ENCODE measurements around the gene NUDT7. TPM values are rescaled to one million over a fixed set of nuclear protein-coding genes. Genes with fewer than 3 reads are reported as not detected.

NUDT7 gene
- total RNA-seq, 4 donors from 2014 or later = 7.3 to 17.2 (median 11.1) TPM

DNA sequence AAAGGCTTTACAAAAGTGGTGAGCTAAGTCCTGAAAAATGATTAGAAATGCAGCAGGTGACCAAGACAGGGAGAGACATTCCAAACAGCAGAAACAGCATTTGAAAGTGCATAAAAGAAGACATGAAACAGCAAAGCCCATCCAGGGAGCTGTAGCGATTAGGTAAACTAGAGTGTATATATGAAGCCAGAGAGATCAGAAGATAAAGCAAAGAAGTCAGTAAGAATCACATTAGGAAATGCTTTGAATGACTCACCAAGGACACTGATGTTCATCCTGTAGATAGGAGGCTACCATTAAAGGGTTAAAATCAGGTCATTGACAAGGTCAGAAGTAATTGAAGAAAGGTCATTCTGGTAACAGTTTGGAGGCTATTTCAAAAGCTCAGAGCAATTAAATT, 38.5 kb downstream of the NUDT7 start:
- H3K36me3 ChIP-seq = no peaks in the 10 kb centered on the region
- no peaks in the 10 kb centered on the region for H3K9me3 ChIP-seq
- no peak for ATAC-seq
- TF ChIP-seq CTCF (IDR thresholded peaks at IDR 0.05) (no peak), POLR2AphosphoS5 (IDR thresholded peaks at IDR 0.05) (no peak), POLR2A (IDR thresholded peaks at IDR 0.05) (no peak), EP300 (IDR thresholded peaks at IDR 0.05) (no peak)
- no peak overlapping the region for H3K4me3 ChIP-seq
- WGBS, 2 donors (ENCODE audit: low coverage in 1 of 2) = 0 to 75% methylated on average over 1 of the region's 1 CpG
- no peak overlapping the region for H3K27ac ChIP-seq
- no peaks in the 10 kb centered on the region for H3K27me3 ChIP-seq
- peaks cover 0 to 9% (median 4%) of the 10 kb centered on the region in 3 donors for H3K4me1 ChIP-seq

- no peaks in the 10 kb centered on the region for H3K27me3 ChIP-seq
- no peaks in the 10 kb centered on the region for H3K9me3 ChIP-seq
- H3K36me3 ChIP-seq = no peaks in the 10 kb centered on the region
- H3K27ac ChIP-seq = no peak overlapping the region
- H3K4me3 ChIP-seq = no peak overlapping the region
- WGBS, 2 donors (ENCODE audit: low coverage in 1 of 2) = 75% methylated on average over 1 of the region's 1 CpG
- no peak for ATAC-seq
- TF ChIP-seq POLR2AphosphoS5 (IDR thresholded peaks at IDR 0.05) (no peak), EP300 (IDR thresholded peaks at IDR 0.05) (no peak), CTCF (IDR thresholded peaks at IDR 0.05) (no peak), POLR2A (IDR thresholded peaks at IDR 0.05) (no peak)
- peaks cover 0 to 9% (median 4%) of the 10 kb centered on the region in 3 donors for H3K4me1 ChIP-seq
These were observed 38.9 kb downstream of the NUDT7 start for GRCh38 chr16:77761204-77761603.

GRCh38 chr16:77762262-77762661, 39.9 kb downstream of the NUDT7 start:
- TF ChIP-seq CTCF (IDR thresholded peaks at IDR 0.05) = no peak
- TF ChIP-seq POLR2AphosphoS5 (IDR thresholded peaks at IDR 0.05) = no peak
- TF ChIP-seq POLR2A (IDR thresholded peaks at IDR 0.05) = no peak
- no peak for TF ChIP-seq EP300 (IDR thresholded peaks at IDR 0.05)
- no peaks in the 10 kb centered on the region for H3K9me3 ChIP-seq
- no peak overlapping the region for H3K4me3 ChIP-seq
- ATAC-seq = no peak
- 38 to 45% methylated on average over 2 of the region's 2 CpGs for WGBS, 2 donors (ENCODE audit: low coverage in 1 of 2)
- no peaks in the 10 kb centered on the region for H3K36me3 ChIP-seq
- peaks cover 0 to 9% (median 4%) of the 10 kb centered on the region in 3 donors for H3K4me1 ChIP-seq
- no peak overlapping the region for H3K27ac ChIP-seq
- H3K27me3 ChIP-seq = no peaks in the 10 kb centered on the region

DNA sequence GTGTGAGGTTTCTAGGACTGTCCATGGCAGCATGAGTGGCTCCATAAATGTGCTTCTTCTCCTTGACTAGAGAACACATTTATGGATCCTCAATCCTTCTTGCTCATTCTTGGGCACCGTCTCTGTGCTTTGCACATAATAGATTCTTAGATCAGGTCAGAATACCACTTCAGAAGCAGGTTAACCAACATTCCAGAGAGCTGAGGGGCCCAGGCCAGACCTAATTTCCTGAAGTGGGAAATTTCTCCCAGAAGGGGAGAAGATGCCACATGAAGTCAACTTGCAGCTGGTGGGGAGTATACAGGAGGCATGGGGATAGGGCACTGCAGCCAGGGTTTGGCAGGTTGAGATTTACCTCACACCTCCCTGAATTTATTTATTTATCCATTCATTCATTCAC, 41.7 kb downstream of the NUDT7 start:
- no peak for ATAC-seq
- TF ChIP-seq POLR2A (IDR thresholded peaks at IDR 0.05) = no peak
- TF ChIP-seq CTCF (IDR thresholded peaks at IDR 0.05) = no peak
- TF ChIP-seq EP300 (IDR thresholded peaks at IDR 0.05) = no peak
- TF ChIP-seq POLR2AphosphoS5 (IDR thresholded peaks at IDR 0.05) = no peak
- H3K4me3 ChIP-seq = no peak overlapping the region
- H3K4me1 ChIP-seq = peaks cover 0 to 9% (median 4%) of the 10 kb centered on the region in 3 donors
- no peak overlapping the region for H3K27ac ChIP-seq
- H3K9me3 ChIP-seq = no peaks in the 10 kb centered on the region
- no peaks in the 10 kb centered on the region for H3K36me3 ChIP-seq
- 100% methylated on average over 1 of the region's 1 CpG for WGBS, 2 donors (ENCODE audit: low coverage in 1 of 2)
- no peaks in the 10 kb centered on the region for H3K27me3 ChIP-seq

- H3K27ac ChIP-seq = no peak overlapping the region
- H3K4me1 ChIP-seq = peaks cover 0 to 9% (median 4%) of the 10 kb centered on the region in 3 donors
- WGBS, 2 donors (ENCODE audit: low coverage in 1 of 2) = 0 to 74% methylated on average over 2 to 4 of the region's 4 CpGs
- no peaks in the 10 kb centered on the region for H3K27me3 ChIP-seq
- no peaks in the 10 kb centered on the region for H3K9me3 ChIP-seq
- no peak overlapping the region for H3K4me3 ChIP-seq
- TF ChIP-seq CTCF (IDR thresholded peaks at IDR 0.05) (no peak), POLR2A (IDR thresholded peaks at IDR 0.05) (no peak), EP300 (IDR thresholded peaks at IDR 0.05) (no peak), POLR2AphosphoS5 (IDR thresholded peaks at IDR 0.05) (no peak)
- no peak for ATAC-seq
- H3K36me3 ChIP-seq = no peaks in the 10 kb centered on the region
These were observed 44.9 kb downstream of the NUDT7 start for GRCh38 chr16:77767211-77767610.

All from gastroesophageal sphincter (tissue), 4 donors.